ENCODE data around the gene CAND2.
"Not testable (repeated sequence)": the region's sequence is repeated elsewhere in the genome, so short reads cannot be mapped to it uniquely, and the experiment has no call there.

- not testable (repeated sequence) for TF ChIP-seq CTCF (conservative IDR thresholded peaks at IDR 0.05; ENCODE audit: low read depth, low read length); EZH2 (IDR thresholded peaks at IDR 0.05; ENCODE audit: borderline replicate concordance, low read depth, low read length, poor library complexity, severe bottlenecking)
Measured at GRCh38 chr3:12775970-12776369, 20.5 kb upstream of the CAND2 start.
